Keratinocyte (primary cell): ENCODE measurements around the gene MMS19. TPM values are rescaled to one million over a fixed set of nuclear protein-coding genes. Genes with fewer than 3 reads are reported as not detected.

Experiments
- DNase-seq: peaks from one replicate; pipeline ENCODE4 v3.0.0-alpha.2; 2011; ENCODE audit warnings: low read depth, missing footprints, low spot score
- FAIRE-seq: peaks from 2 replicates; lab custom pipeline; 2011; peaks lifted over from hg19 to GRCh38; lab: Jason Lieb, UNC
- H2AFZ ChIP-seq: 2 replicates; pipeline ENCODE4 v1.6.0; 2012; ENCODE audit warnings: low read length, control low read depth, inconsistent platforms; ENCODE audit not compliant: control insufficient read depth
- H3K27ac ChIP-seq: 2 replicates; pipeline ENCODE4 v1.5.1; 2011; ENCODE audit warnings: low read length; ENCODE audit not compliant: control insufficient read depth, insufficient read depth
- H3K27me3 ChIP-seq: 3 replicates; pipeline ENCODE4 v1.6.0; 2011; ENCODE audit warnings: low read length; ENCODE audit not compliant: control insufficient read depth, insufficient read depth; ENCODE audit errors: extremely low read depth
- H3K36me3 ChIP-seq, 2 experiments: 2 replicates in 1 of 2; 3 replicates in 1 of 2; pipeline ENCODE4 v1.5.1; 2011; ENCODE audit warnings: low read length in 2 of 2, mild to moderate bottlenecking in 1 of 2; ENCODE audit not compliant: control insufficient read depth in 2 of 2, insufficient read depth in 2 of 2; ENCODE audit errors: extremely low read depth in 1 of 2
- H3K4me1 ChIP-seq: 3 replicates; pipeline ENCODE4 v1.5.1; 2011; ENCODE audit warnings: low read length; ENCODE audit not compliant: control insufficient read depth, insufficient read depth; ENCODE audit errors: extremely low read depth
- H3K4me2 ChIP-seq: 3 replicates; pipeline ENCODE4 v1.6.0; 2011; ENCODE audit warnings: low read depth, low read length; ENCODE audit not compliant: control insufficient read depth, insufficient read depth; ENCODE audit errors: extremely low read depth
- H3K4me3 ChIP-seq, 3 experiments: fragments of 200-600 bp in 1 of 3; sonication (generic) in 1 of 3; 2 replicates in 2 of 3; 3 replicates in 1 of 3; pipeline ENCODE4 v1.5.1; 2011 to 2016; ENCODE audit warnings: low read length in 3 of 3, mild to moderate bottlenecking in 3 of 3, control low read depth in 2 of 3, inconsistent platforms in 1 of 3, low read depth in 1 of 3, mixed read lengths in 1 of 3, mixed run types in 1 of 3, moderate library complexity in 1 of 3; ENCODE audit not compliant: control insufficient read depth in 2 of 3, insufficient read depth in 2 of 3; ENCODE audit errors: extremely low read depth in 1 of 3
- H3K79me2 ChIP-seq: 2 replicates; pipeline ENCODE4 v1.6.0; 2012; ENCODE audit warnings: low read length; ENCODE audit not compliant: control insufficient read depth, insufficient read depth
- H3K9ac ChIP-seq: 3 replicates; pipeline ENCODE4 v1.6.0; 2011; ENCODE audit warnings: low read length; ENCODE audit not compliant: control insufficient read depth, insufficient read depth; ENCODE audit errors: extremely low read depth
- H3K9me1 ChIP-seq: 3 replicates; pipeline ENCODE4 v1.6.0; 2011; ENCODE audit warnings: low read length; ENCODE audit not compliant: control insufficient read depth, insufficient read depth; ENCODE audit errors: extremely low read depth
- H3K9me3 ChIP-seq: 2 replicates; pipeline ENCODE4 v1.5.1; 2012; ENCODE audit warnings: low read depth, low read length; ENCODE audit not compliant: control insufficient read depth
- H4K20me1 ChIP-seq: 3 replicates; pipeline ENCODE4 v1.6.0; 2011; ENCODE audit warnings: low read length; ENCODE audit not compliant: control insufficient read depth, insufficient read depth; ENCODE audit errors: extremely low read depth
- CTCF ChIP-seq, 3 experiments: IDR thresholded peaks in 1 of 3; conservative IDR thresholded peaks in 1 of 3; optimal IDR thresholded peaks in 1 of 3; 2 replicates in 2 of 3; 3 replicates in 1 of 3; pipeline versions ENCODE3 to v1.5.1; 2011; ENCODE audit warnings: low read length in 3 of 3, mild to moderate bottlenecking in 3 of 3, moderate library complexity in 2 of 3, control low read depth in 1 of 3, inconsistent platforms in 1 of 3; ENCODE audit not compliant: insufficient read depth in 2 of 3; ENCODE audit errors: extremely low read depth in 1 of 3
- EZH2 ChIP-seq: IDR thresholded peaks from one replicate; pipeline ENCODE4 v1.6.1; 2012; ENCODE audit warnings: inconsistent platforms, mild to moderate bottlenecking, low read length, moderate library complexity
- dilution Hi-C: fragments of 300-500 bp; cut with MboI; formaldehyde crosslinking; loops from one replicate; pipeline ENCODE4 v1.7.0; 2020; ENCODE audit warnings: low sequenced_read_pairs; ENCODE audit not compliant: extremely low pct_ligation_motif_present
- polyA plus RNA-seq, 5 experiments: library from polyadenylated mRNA; depleted of rRNA in 3 of 5; stranded (reverse) in 3 of 5; stranded (forward) in 1 of 5; unstranded in 1 of 5; fragments of >200 nt; gene quantifications; 1 replicate in 1 of 5; 2 replicates in 3 of 5; 3 replicates in 1 of 5; pipeline versions ENCODE4 v1.2.1 to v1.2.3, GENCODE V29; 2011 to 2012; ENCODE audit warnings: missing spikeins in 2 of 5, low read depth in 1 of 5, low replicate concordance in 1 of 5

MMS19 gene
- polyA plus RNA-seq, 1 donor (not counting 4 experiments of a cell fraction or from before 2014, with no cell fraction given), result 72.5 TPM

GRCh38 chr10:97525683-97526110 lies 27.5 kb upstream of the MMS19 start:
- no peaks in the 10 kb centered on the region for H3K4me1 ChIP-seq
- no peak overlapping the region for H3K4me2 ChIP-seq
- FAIRE-seq (no peak), DNase-seq (no peak)
- no peak overlapping the region for H2AFZ ChIP-seq
- TF ChIP-seq CTCF (optimal IDR thresholded peaks at IDR 0.05 in 1 of 3, IDR thresholded peaks at IDR 0.05 in 1 of 3, conservative IDR thresholded peaks at IDR 0.05 in 1 of 3; ENCODE audit: extremely low read depth in 1 of 3, insufficient read depth in 2 of 3, low read length in 3 of 3), result no peak
- no peak for TF ChIP-seq EZH2
- peaks cover 0 to 2% of the 10 kb centered on the region in 2 experiments for H3K36me3 ChIP-seq
- no peak overlapping the region for H3K9ac ChIP-seq
- no peaks in the 10 kb centered on the region for H3K27me3 ChIP-seq
- no peak overlapping the region for H3K27ac ChIP-seq
- no peak overlapping the region for H3K4me3 ChIP-seq
- H3K9me3 ChIP-seq, result no peaks in the 10 kb centered on the region
- peaks cover 7% of the 10 kb centered on the region for H4K20me1 ChIP-seq
- dilution Hi-C loops, result no loop called here
- H3K9me1 ChIP-seq, result no peaks in the 10 kb centered on the region
- peaks cover 40% of the 10 kb centered on the region for H3K79me2 ChIP-seq

- no peak for TF ChIP-seq EZH2
- Histone ChIP-seq H3K9ac (no peak overlapping the region), H3K4me1 (no peaks in the 10 kb centered on the region), H3K4me3 (no peak overlapping the region), H3K9me1 (no peaks in the 10 kb centered on the region), H3K79me2 (peaks cover 46% of the 10 kb centered on the region), H3K27ac (no peak overlapping the region), H3K4me2 (no peak overlapping the region), H3K36me3 (peaks cover 0 to 2% of the 10 kb centered on the region in 2 experiments), H3K27me3 (no peaks in the 10 kb centered on the region), H3K9me3 (no peaks in the 10 kb centered on the region), H4K20me1 (peaks cover 7% of the 10 kb centered on the region), H2AFZ (no peak overlapping the region)
- dilution Hi-C loops, result no loop called here
- DNase-seq, result no peak
- FAIRE-seq, result no peak
Measured at GRCh38 chr10:97525086-97525485, 26.9 kb upstream of the MMS19 start.

DNA sequence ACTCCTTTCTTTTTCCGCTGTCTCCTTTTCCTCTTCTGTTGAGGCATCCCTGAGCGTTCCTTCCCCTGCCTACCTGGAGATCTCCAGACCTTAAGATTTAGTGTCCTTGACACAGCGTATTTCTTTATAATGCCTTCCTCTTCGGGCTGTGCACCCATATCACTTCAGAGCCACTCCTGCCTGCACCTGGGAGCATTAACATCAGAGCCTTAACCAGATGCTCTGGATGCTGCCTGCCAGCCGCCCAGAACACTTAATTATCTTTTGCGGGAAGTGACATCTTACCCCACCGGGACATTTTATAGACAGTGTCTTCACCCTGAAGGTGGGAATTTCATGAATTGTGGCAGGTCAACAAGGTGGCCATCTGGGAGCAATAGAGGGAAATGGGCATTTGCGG lies 24.7 kb upstream of the MMS19 start:
- H4K20me1 ChIP-seq, result peaks cover 7% of the 10 kb centered on the region
- dilution Hi-C loops, result no loop called here

More for the DNA sequence above, 24.7 kb upstream of the MMS19 start:
- H3K9ac ChIP-seq, result no peak overlapping the region
- no peak overlapping the region for H2AFZ ChIP-seq
- H3K9me1 ChIP-seq, result no peaks in the 10 kb centered on the region
- TF ChIP-seq EZH2 (no peak), CTCF (optimal IDR thresholded peaks at IDR 0.05 in 1 of 3, IDR thresholded peaks at IDR 0.05 in 1 of 3, conservative IDR thresholded peaks at IDR 0.05 in 1 of 3; ENCODE audit: extremely low read depth in 1 of 3, insufficient read depth in 2 of 3, low read length in 3 of 3) (no peak)
- H3K79me2 ChIP-seq, result peaks cover 57% of the 10 kb centered on the region
- no peaks in the 10 kb centered on the region for H3K27me3 ChIP-seq
- no peaks in the 10 kb centered on the region for H3K36me3 ChIP-seq
- no peak for DNase-seq
- no peak overlapping the region for H3K4me3 ChIP-seq
- H3K4me2 ChIP-seq, result no peak overlapping the region
- no peak for FAIRE-seq
- H3K4me1 ChIP-seq, result peaks cover 16% of the 10 kb centered on the region
- no peak overlapping the region for H3K27ac ChIP-seq
- no peaks in the 10 kb centered on the region for H3K9me3 ChIP-seq
